ENCODE measurements around the gene MTF2.

GRCh38 chr1:93033029-93033428, 46.1 kb upstream of the MTF2 start:
- TF ChIP-seq, protein P1, sequence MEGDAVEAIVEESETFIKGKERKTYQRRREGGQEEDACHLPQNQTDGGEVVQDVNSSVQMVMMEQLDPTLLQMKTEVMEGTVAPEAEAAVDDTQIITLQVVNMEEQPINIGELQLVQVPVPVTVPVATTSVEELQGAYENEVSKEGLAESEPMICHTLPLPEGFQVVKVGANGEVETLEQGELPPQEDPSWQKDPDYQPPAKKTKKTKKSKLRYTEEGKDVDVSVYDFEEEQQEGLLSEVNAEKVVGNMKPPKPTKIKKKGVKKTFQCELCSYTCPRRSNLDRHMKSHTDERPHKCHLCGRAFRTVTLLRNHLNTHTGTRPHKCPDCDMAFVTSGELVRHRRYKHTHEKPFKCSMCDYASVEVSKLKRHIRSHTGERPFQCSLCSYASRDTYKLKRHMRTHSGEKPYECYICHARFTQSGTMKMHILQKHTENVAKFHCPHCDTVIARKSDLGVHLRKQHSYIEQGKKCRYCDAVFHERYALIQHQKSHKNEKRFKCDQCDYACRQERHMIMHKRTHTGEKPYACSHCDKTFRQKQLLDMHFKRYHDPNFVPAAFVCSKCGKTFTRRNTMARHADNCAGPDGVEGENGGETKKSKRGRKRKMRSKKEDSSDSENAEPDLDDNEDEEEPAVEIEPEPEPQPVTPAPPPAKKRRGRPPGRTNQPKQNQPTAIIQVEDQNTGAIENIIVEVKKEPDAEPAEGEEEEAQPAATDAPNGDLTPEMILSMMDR (IDR thresholded peaks at IDR 0.05; ENCODE audit: insufficient read depth, low read depth, low read length): no peak
- no peak for TF ChIP-seq EZH2 (IDR thresholded peaks at IDR 0.05; ENCODE audit: insufficient read depth, low read length)
